Ovary (tissue), 3 donors: ENCODE measurements around the gene CMTM4.

Experiments
- EP300 ChIP-seq: sonication (generic); formaldehyde crosslinking; IDR thresholded peaks from one replicate; pipeline ENCODE4 v1.6.1; 2017; ENCODE audit warnings: antibody characterized with exemption
- POLR2A ChIP-seq: fragments of 450-650 bp; IDR thresholded peaks from one replicate; pipeline ENCODE4 v1.6.1; 2017; ENCODE audit warnings: antibody characterized with exemption, mild to moderate bottlenecking, moderate library complexity
- TF ChIP-seq, protein P1 (sequence below), 3 donors: fragments of 450-650 bp in 2 of 3; fragments of 200-600 bp in 1 of 3; IDR thresholded peaks; one replicate each; pipeline versions ENCODE4 v1.5.1 to v1.8.0; 2016 to 2022; ENCODE audit warnings: antibody characterized with exemption in 3 of 3, mild to moderate bottlenecking in 1 of 3
- donor health status: DM: no; HTN: no; CAD: no.

- TF ChIP-seq, protein P1, sequence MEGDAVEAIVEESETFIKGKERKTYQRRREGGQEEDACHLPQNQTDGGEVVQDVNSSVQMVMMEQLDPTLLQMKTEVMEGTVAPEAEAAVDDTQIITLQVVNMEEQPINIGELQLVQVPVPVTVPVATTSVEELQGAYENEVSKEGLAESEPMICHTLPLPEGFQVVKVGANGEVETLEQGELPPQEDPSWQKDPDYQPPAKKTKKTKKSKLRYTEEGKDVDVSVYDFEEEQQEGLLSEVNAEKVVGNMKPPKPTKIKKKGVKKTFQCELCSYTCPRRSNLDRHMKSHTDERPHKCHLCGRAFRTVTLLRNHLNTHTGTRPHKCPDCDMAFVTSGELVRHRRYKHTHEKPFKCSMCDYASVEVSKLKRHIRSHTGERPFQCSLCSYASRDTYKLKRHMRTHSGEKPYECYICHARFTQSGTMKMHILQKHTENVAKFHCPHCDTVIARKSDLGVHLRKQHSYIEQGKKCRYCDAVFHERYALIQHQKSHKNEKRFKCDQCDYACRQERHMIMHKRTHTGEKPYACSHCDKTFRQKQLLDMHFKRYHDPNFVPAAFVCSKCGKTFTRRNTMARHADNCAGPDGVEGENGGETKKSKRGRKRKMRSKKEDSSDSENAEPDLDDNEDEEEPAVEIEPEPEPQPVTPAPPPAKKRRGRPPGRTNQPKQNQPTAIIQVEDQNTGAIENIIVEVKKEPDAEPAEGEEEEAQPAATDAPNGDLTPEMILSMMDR (IDR thresholded peaks at IDR 0.05): no peak
- TF ChIP-seq POLR2A (no peak), EP300 (no peak)
Measured at GRCh38 chr16:66695935-66696668, 441 bp downstream of the CMTM4 start.
